GM06990 (cell line): Measurements from ENCODE around the gene ABCC11.

Experiments
- DNase-seq: peaks from one replicate; pipeline ENCODE4 v3.0.0-alpha.2; 2011; ENCODE audit not compliant: insufficient read length; ENCODE audit errors: extremely low read depth
- H3K27me3 ChIP-seq: replicated peaks from 2 replicates; pipeline ENCODE4 v1.6.0; 2011; ENCODE audit warnings: low read length; ENCODE audit not compliant: control insufficient read depth, insufficient read depth
- H3K36me3 ChIP-seq: 2 replicates; pipeline ENCODE4 v1.5.1; 2011; ENCODE audit warnings: low read length; ENCODE audit not compliant: control insufficient read depth, insufficient read depth
- H3K4me3 ChIP-seq: replicated peaks from 2 replicates; pipeline ENCODE4 v1.5.1; 2011; ENCODE audit warnings: low read depth, mild to moderate bottlenecking, control low read depth, low read length
- TF ChIP-seq, protein P1 (sequence below): IDR thresholded peaks from 2 replicates; pipeline ENCODE4 v1.5.1; 2011; ENCODE audit warnings: low read length, control low read depth, mild to moderate bottlenecking, inconsistent platforms; ENCODE audit not compliant: insufficient read depth, poor library complexity, severe bottlenecking

Gene ABCC11

DNA sequence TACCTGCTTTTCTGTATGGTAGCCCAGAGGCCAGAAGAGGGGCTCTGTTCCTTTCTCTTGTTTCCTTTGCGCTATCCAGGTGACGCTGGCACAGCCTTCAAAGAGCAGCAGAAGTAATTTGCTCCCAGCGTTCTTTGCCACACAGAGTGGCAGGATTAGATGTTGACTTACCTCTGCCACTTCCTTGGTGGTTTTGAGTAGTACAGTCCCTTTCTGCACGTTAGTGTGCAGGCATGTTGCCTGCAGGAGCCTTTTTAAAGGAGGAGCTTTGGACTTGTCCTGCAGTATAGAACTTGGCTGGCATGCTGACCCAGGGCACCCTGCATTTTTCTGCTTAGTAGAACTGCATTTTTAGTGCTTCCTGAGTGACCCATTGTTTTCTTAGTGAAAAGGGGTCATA lies at the start of gene ABCC11:
Gene ABCC11, minus strand, starts transcription at position 229 of the 400 bp plus-strand sequence. CDS start 15,618 bp downstream, outside the sequence.
- TF ChIP-seq, protein P1, sequence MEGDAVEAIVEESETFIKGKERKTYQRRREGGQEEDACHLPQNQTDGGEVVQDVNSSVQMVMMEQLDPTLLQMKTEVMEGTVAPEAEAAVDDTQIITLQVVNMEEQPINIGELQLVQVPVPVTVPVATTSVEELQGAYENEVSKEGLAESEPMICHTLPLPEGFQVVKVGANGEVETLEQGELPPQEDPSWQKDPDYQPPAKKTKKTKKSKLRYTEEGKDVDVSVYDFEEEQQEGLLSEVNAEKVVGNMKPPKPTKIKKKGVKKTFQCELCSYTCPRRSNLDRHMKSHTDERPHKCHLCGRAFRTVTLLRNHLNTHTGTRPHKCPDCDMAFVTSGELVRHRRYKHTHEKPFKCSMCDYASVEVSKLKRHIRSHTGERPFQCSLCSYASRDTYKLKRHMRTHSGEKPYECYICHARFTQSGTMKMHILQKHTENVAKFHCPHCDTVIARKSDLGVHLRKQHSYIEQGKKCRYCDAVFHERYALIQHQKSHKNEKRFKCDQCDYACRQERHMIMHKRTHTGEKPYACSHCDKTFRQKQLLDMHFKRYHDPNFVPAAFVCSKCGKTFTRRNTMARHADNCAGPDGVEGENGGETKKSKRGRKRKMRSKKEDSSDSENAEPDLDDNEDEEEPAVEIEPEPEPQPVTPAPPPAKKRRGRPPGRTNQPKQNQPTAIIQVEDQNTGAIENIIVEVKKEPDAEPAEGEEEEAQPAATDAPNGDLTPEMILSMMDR = no peak
- no peaks in the 10 kb centered on the region for H3K36me3 ChIP-seq
- DNase-seq = no peak
- no peaks in the 10 kb centered on the region for H3K27me3 ChIP-seq
- no peak within 1 kb of the TSS for H3K4me3 ChIP-seq

DNA sequence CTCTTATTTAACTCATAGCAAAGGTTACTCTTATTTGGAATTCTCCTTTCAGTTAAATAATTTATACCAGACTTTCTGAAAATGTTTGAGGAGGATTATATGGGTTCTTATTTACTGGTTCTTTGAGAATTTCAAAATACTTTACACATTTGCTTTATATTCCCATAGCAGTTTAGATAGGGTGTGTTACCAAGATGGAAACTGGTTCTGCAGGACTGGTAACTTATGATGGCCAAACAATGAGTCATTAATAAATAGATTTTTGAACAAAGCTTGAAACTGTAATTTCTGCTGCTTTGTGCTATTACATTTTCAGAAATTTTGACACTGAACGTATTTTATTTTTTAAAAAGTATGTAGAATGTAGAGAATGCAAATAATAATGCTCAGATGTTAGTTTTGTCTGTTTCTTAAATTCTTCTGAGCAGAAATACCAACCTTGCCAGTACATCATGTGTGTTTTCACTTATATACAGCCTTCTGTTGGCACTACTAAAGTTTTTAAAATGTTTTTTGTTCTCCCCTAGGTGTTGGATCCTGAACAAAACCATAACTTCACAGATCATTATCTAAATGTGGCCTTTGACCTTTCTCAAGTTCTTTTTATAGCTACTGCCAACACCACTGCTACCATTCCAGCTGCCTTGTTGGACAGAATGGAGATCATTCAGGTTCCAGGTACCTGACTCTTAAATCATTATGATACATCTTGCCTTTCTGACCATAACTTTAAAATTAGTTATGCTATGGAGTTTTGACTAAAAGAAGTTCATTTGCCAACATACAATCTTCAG lies 48.3 kb upstream of the ABCC11 start:
- TF ChIP-seq, protein P1 = no peak
- H3K36me3 ChIP-seq = peaks cover 5% of the 10 kb centered on the region
- H3K27me3 ChIP-seq = no peaks in the 10 kb centered on the region
- H3K4me3 ChIP-seq = no peak overlapping the region
- DNase-seq = no peak

- no peak for DNase-seq
- H3K27me3 ChIP-seq = no peaks in the 10 kb centered on the region
- no peak overlapping the region for H3K4me3 ChIP-seq
- TF ChIP-seq, protein P1 = no peak
- peaks cover 5% of the 10 kb centered on the region for H3K36me3 ChIP-seq
These were observed 47.4 kb upstream of the ABCC11 start for GRCh38 chr16:48294724-48295123.

GRCh38 chr16:48292452-48292851 lies 45.1 kb upstream of the ABCC11 start:
- Histone ChIP-seq H3K4me3 (no peak overlapping the region), H3K36me3 (peaks cover 7% of the 10 kb centered on the region), H3K27me3 (no peaks in the 10 kb centered on the region)
- TF ChIP-seq, protein P1 = no peak
- no peak for DNase-seq

- TF ChIP-seq, protein P1 = no peak
- Histone ChIP-seq H3K27me3 (no peaks in the 10 kb centered on the region), H3K36me3 (peaks cover 7% of the 10 kb centered on the region), H3K4me3 (no peak overlapping the region)
- DNase-seq = no peak
These were observed 44.4 kb upstream of the ABCC11 start for GRCh38 chr16:48291754-48292153.

- no peaks in the 10 kb centered on the region for H3K27me3 ChIP-seq
- H3K4me3 ChIP-seq = no peak overlapping the region
- TF ChIP-seq, protein P1 = no peak
- H3K36me3 ChIP-seq = peaks cover 7% of the 10 kb centered on the region
- DNase-seq = no peak
These were observed 44.0 kb upstream of the ABCC11 start for GRCh38 chr16:48291303-48291702.
